K562 (cell line): Measurements from ENCODE around the gene GTPBP2. TPM values are rescaled to one million over a fixed set of nuclear protein-coding genes. Genes with fewer than 3 reads are reported as not detected.

ENCODE experiments used
- ATAC-seq: fragments of 200-7000 bp; cut with Tn5 transposase; 3 replicates; pipeline ENCODE4 v1.9.1; 2020; ENCODE audit warnings: moderate library complexity
- BruUV-seq: library from RNA; stranded (reverse); fragments of 400-500 nt; replicated peaks from 2 replicates; lab custom pipeline; 2021; lab: Mats Ljungman, UMichigan
- CTCF ChIA-PET: fragments of 300-600 bp; formaldehyde crosslinking; extraction: SDS; loops from one replicate; lab custom pipeline; 2021; ENCODE audit warnings: low intra/inter-chr PET ratio; lab: Yijun Ruan, JAX
- POLR2A ChIA-PET: fragments of 300-600, 350-650 bp; sonication (Branson Sonifier 250); formaldehyde crosslinking; extraction: SDS; loops from one replicate; lab custom pipeline; 2021; ENCODE audit warnings: antibody characterized with exemption, inconsistent platforms; lab: Yijun Ruan, JAX
- DNase-seq, 4 experiments: peaks; one replicate each; pipeline versions ENCODE4 v3.0.0 to v3.0.0-alpha.2; 2011 to 2018; ENCODE audit warnings: low spot score in 3 of 4, mixed read lengths in 3 of 4; ENCODE audit errors: extremely low read depth in 1 of 4
- FAIRE-seq: peaks from 2 replicates; lab custom pipeline; 2011; peaks lifted over from hg19 to GRCh38; lab: Jason Lieb, UNC
- H2AFZ ChIP-seq: 2 replicates; pipeline ENCODE4 v1.6.0; 2011; ENCODE audit warnings: low read depth, low read length, control low read depth, inconsistent platforms
- H3K27ac ChIP-seq: fragments of 200-600 bp; 3 replicates; pipeline ENCODE4 v1.8.0; 2011; ENCODE audit warnings: low read depth, mild to moderate bottlenecking, control low read depth, inconsistent platforms, low read length, moderate library complexity, mixed read lengths; ENCODE audit errors: extremely low read depth
- H3K27me3 ChIP-seq, 2 experiments: fragments of 300-600 bp in 1 of 2; 2 replicates in 1 of 2; 3 replicates in 1 of 2; pipeline versions ENCODE4 v1.6.0 to v1.8.0; 2011; ENCODE audit warnings: inconsistent platforms in 2 of 2, low read length in 2 of 2, mild to moderate bottlenecking in 1 of 2, mixed read lengths in 1 of 2, moderate library complexity in 1 of 2; ENCODE audit not compliant: control insufficient read depth in 2 of 2, insufficient read depth in 2 of 2
- H3K36me3 ChIP-seq: fragments of 300-600 bp; 3 replicates; pipeline ENCODE4 v1.8.0; 2011; ENCODE audit warnings: mild to moderate bottlenecking, low read length, inconsistent platforms; ENCODE audit not compliant: control insufficient read depth, insufficient read depth
- H3K4me1 ChIP-seq, 2 experiments: fragments of 200-600 bp in 1 of 2; replicated peaks in 1 of 2; 2 replicates in 1 of 2; 3 replicates in 1 of 2; pipeline versions ENCODE4 v1.5.1 to v1.8.0; 2011; ENCODE audit warnings: inconsistent platforms in 2 of 2, low read length in 2 of 2, mild to moderate bottlenecking in 1 of 2, mixed read lengths in 1 of 2, moderate library complexity in 1 of 2; ENCODE audit not compliant: control insufficient read depth in 2 of 2, insufficient read depth in 2 of 2
- H3K4me2 ChIP-seq: 2 replicates; pipeline ENCODE4 v1.6.1; 2011; ENCODE audit warnings: low read length, control low read depth, inconsistent platforms, mixed read lengths; ENCODE audit not compliant: insufficient read depth
- H3K4me3 ChIP-seq: fragments of 200-600 bp; sonication (generic), shearing (Covaris generic); 2 replicates; pipeline ENCODE4 v1.5.1; 2016; ENCODE audit warnings: control low read depth, inconsistent platforms
- H3K79me2 ChIP-seq: fragments of 200-600 bp; 3 replicates; pipeline ENCODE4 v1.8.0; 2011; ENCODE audit warnings: low read length, inconsistent platforms; ENCODE audit not compliant: control insufficient read depth, insufficient read depth
- H3K9ac ChIP-seq, 2 experiments: 2 replicates each; pipeline versions ENCODE4 v1.6.0 to v1.6.1; 2011; ENCODE audit warnings: low read depth in 2 of 2, low read length in 2 of 2, control low read depth in 1 of 2, inconsistent platforms in 1 of 2, mild to moderate bottlenecking in 1 of 2, mixed read lengths in 1 of 2; ENCODE audit not compliant: insufficient read depth in 1 of 2
- H3K9me1 ChIP-seq: one replicate; pipeline ENCODE4 v1.6.0; 2011; ENCODE audit warnings: inconsistent platforms, mild to moderate bottlenecking, low read length, moderate library complexity; ENCODE audit not compliant: control insufficient read depth, insufficient read depth
- H3K9me3 ChIP-seq: replicated peaks from 2 replicates; pipeline ENCODE4 v1.5.1; 2011; ENCODE audit warnings: low read depth, low read length, inconsistent platforms; ENCODE audit not compliant: control insufficient read depth, insufficient read depth
- H4K20me1 ChIP-seq: replicated peaks from 2 replicates; pipeline ENCODE4 v1.6.1; 2011; ENCODE audit warnings: low read length, inconsistent platforms, mixed read lengths; ENCODE audit not compliant: control insufficient read depth, insufficient read depth
- BRD9 ChIP-seq: fragments of 450-650 bp; IDR thresholded peaks from 2 replicates; pipeline ENCODE4 v1.6.1; 2018; ENCODE audit warnings: low read depth; ENCODE audit not compliant: partially characterized antibody
- CEBPB ChIP-seq: fragments of 450-650 bp; IDR thresholded peaks from 2 replicates; pipeline ENCODE4 v1.6.1; 2016; ENCODE audit warnings: missing genetic modification characterization, missing compliant biosample characterization
- CEBPG ChIP-seq, 3 experiments: fragments of 200-800 bp in 1 of 3; sonication (Bioruptor generic) in 1 of 3; sonication (generic) in 1 of 3; formaldehyde crosslinking in 1 of 3; IDR thresholded peaks in 2 of 3; conservative IDR thresholded peaks in 1 of 3; 2 replicates each; pipeline versions ENCODE4 v1.6.1 to v1.8.0; 2016 to 2022; ENCODE audit warnings: missing compliant biosample characterization in 2 of 3, missing genetic modification characterization in 2 of 3, mild to moderate bottlenecking in 1 of 3, missing genetic modification reagents in 1 of 3
- FOS ChIP-seq: IDR thresholded peaks from 3 replicates; pipeline ENCODE4 v1.6.1; 2011; ENCODE audit not compliant: insufficient read length; ENCODE audit errors: extremely low read depth
- HEY1 ChIP-seq: fragments of 250-450 bp; sonication (Bioruptor Pico); IDR thresholded peaks from 2 replicates; pipeline ENCODE4 v1.5.0; 2020; ENCODE audit warnings: mild to moderate bottlenecking, moderate library complexity, borderline replicate concordance
- HNRNPUL1 ChIP-seq: fragments of 200-400 bp; formaldehyde crosslinking; IDR thresholded peaks from 2 replicates; pipeline ENCODE4 v1.6.1; 2017; ENCODE audit warnings: low read length
- POLR2H ChIP-seq: IDR thresholded peaks from 2 replicates; pipeline ENCODE4 v1.6.1; 2016; ENCODE audit warnings: missing genetic modification characterization, low read depth, mild to moderate bottlenecking, control low read depth, missing compliant biosample characterization, moderate library complexity
- ZNF134 ChIP-seq: fragments of 250-450 bp; sonication (Bioruptor Pico); conservative IDR thresholded peaks from 2 replicates; pipeline ENCODE4 v1.4.0; 2020
- ZNF282 ChIP-seq: sonication (generic); formaldehyde crosslinking; IDR thresholded peaks from 2 replicates; pipeline ENCODE4 v1.8.1; 2023; ENCODE audit warnings: missing genetic modification reagents
- ZNF3 ChIP-seq: fragments of 250-450 bp; sonication (Bioruptor Pico); IDR thresholded peaks from 2 replicates; pipeline ENCODE4 v1.5.0; 2021; ENCODE audit warnings: mild to moderate bottlenecking, moderate library complexity
- ZNF76 ChIP-seq: fragments of 250-450 bp; sonication (Bioruptor Pico); IDR thresholded peaks from 2 replicates; pipeline ENCODE4 v1.4.0; 2020; ENCODE audit warnings: mild to moderate bottlenecking, moderate library complexity, borderline replicate concordance
- ZNF77 ChIP-seq: fragments of 250-450 bp; sonication (Bioruptor Pico); IDR thresholded peaks from 2 replicates; pipeline ENCODE4 v1.5.0; 2020
- WGBS: fragments of 100-300 bp; shearing (Covaris generic); methylation state at CpG from one replicate; pipeline ENCODE4 v1.1.6; 2016; ENCODE audit warnings: low coverage, mixed read lengths; ENCODE audit not compliant: insufficient coverage; ENCODE audit errors: missing lambda C conversion rate; 5-methylcytosine and 5-hydroxymethylcytosine counted together
- in situ Hi-C: fragments of 300-500 bp; cut with MboI; formaldehyde crosslinking; loops from 4 replicates; pipeline ENCODE4 v1.15.0; 2018; ENCODE audit warnings: inconsistent platforms, mixed read lengths
- intact Hi-C: fragments of 100-400 bp; cut with micrococcal nuclease; formaldehyde crosslinking; loops from 2 replicates; pipeline ENCODE4 v1.14.2; 2022
- polyA plus RNA-seq, 8 experiments: library from polyadenylated mRNA; depleted of rRNA in 4 of 8; stranded (reverse) in 5 of 8; unstranded in 3 of 8; fragments of >200 nt; fragmentation: Nextera tagmentation in 2 of 8; fragmentation: Illumina TruSeq in 1 of 8; extraction: Ambion mirVana in 2 of 8; extraction: Trizol in 1 of 8; gene quantifications; 2 replicates each; pipeline versions ENCODE4 v1.2.1 to v1.2.3, GENCODE V29; 2011 to 2014; ENCODE audit warnings: inconsistent platforms in 1 of 8, missing spikeins in 1 of 8
- total RNA-seq, 7 experiments: library from RNA; depleted of rRNA in 6 of 7; stranded (reverse); fragments of >200 nt in 6 of 7; fragmentation: Illumina TruSeq in 2 of 7; extraction: Trizol in 2 of 7; gene quantifications; 2 replicates each; pipeline versions ENCODE4 v1.2.1 to v1.2.3, GENCODE V29; 2011 to 2021; ENCODE audit warnings: low replicate concordance in 1 of 7

Gene GTPBP2
- total and polyA plus RNA-seq, 9 of the 15 experiments (the other 6 are each of a cell fraction or from before 2014, with no cell fraction given), result 48.4 to 196 (median 111) TPM

DNA sequence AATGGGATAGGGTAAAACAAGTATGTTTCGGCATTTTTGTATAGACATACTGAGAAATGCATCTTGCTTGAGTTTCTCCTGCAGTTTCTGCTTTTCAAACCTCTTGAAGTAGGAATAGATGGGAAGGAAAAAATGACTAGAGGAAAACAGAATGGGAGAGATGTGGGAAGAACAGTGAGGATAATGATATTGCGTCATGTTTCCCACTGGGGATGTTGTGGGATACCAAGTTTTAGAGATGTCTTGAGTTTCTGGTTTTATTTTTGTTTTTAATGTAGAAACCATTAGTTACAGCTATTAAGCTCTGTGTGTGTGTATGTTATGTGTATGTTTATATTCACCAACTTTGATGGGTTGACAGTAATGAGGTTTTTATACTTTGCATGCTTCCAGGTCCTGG lies 28.5 kb downstream of the GTPBP2 start (continued):
- TF ChIP-seq CEBPG (CRISPR knock-in tag; IDR thresholded peaks at IDR 0.05), result no peak
- peak; percentile 65 to 81 for TF ChIP-seq CEBPG (tag; conservative IDR thresholded peaks at IDR 0.05 in 1 of 2, IDR thresholded peaks at IDR 0.05 in 1 of 2)
- TF ChIP-seq BRD9, result no peak
- no peak for TF ChIP-seq ZNF3 (CRISPR knock-in tag)
- peak; percentile 78 for TF ChIP-seq CEBPB
- no peak for TF ChIP-seq ZNF134 (CRISPR knock-in tag)
- TF ChIP-seq FOS, result no peak
- TF ChIP-seq HNRNPUL1, result no peak
- TF ChIP-seq ZNF282 (CRISPR knock-in tag), result no peak

GRCh38 chr6:43593938-43594337 lies 35.1 kb downstream of the GTPBP2 start:
- Histone ChIP-seq H3K27me3 (no peaks in the 10 kb centered on the region), H3K4me1 (no peaks in the 10 kb centered on the region), H3K36me3 (peaks cover 70% of the 10 kb centered on the region), H2AFZ (no peak overlapping the region), H3K9me1 (no peaks in the 10 kb centered on the region), H3K9me3 (no peaks in the 10 kb centered on the region), H3K4me3 (no peak overlapping the region), H4K20me1 (no peaks in the 10 kb centered on the region), H3K9ac (no peak overlapping the region), H3K79me2 (no peaks in the 10 kb centered on the region), H3K4me2 (no peak overlapping the region), H3K27ac (no peak overlapping the region)
- TF ChIP-seq HEY1 (CRISPR knock-in tag) (no peak), ZNF76 (CRISPR knock-in tag) (no peak), POLR2H (tag) (0 out of 2 replicates have a peak, but pooled peaks have one; percentile 16), ZNF77 (CRISPR knock-in tag) (no peak), CEBPG (CRISPR knock-in tag; IDR thresholded peaks at IDR 0.05) (no peak), CEBPG (tag; conservative IDR thresholded peaks at IDR 0.05 in 1 of 2, IDR thresholded peaks at IDR 0.05 in 1 of 2) (0 out of 4 replicates have a peak, but pooled peaks of 1 of the 2 experiments have one; percentile 13)
- intact Hi-C loops, result no loop called here
- ChIA-PET CTCF (no interaction called here), POLR2A (interaction anchor here (0.7 to 1.6 kb wide), 5 partner anchors 15 to 69 kb away, joined by 3 to 4 read pairs (median 3); partner anchors contain the start of gene XPO5)
- no TSS peak for BruUV-seq
- in situ Hi-C loops, result no loop called here
- ATAC-seq (no peak), DNase-seq (no peak), FAIRE-seq (no peak)
- WGBS, result 63% methylated on average over 1 of the region's 1 CpG
